ENCODE results near the gene KAT8.
"Not testable (repeated sequence)": the region's sequence is repeated elsewhere in the genome, so short reads cannot be mapped to it uniquely, and the experiment has no call there.

Gene KAT8

GRCh38 chr16:31149894-31150890 is 32.7 kb downstream of the KAT8 start, which contains the start of gene PRSS36:
TSS of gene PRSS36 (minus strand) at chr16:31150066. CDS start at chr16:31150035, 31 bp downstream.
- DNase-seq, result no peak

- not testable (repeated sequence) for DNase-seq
Observed at GRCh38 chr16:31150976-31151375, 33.5 kb downstream of the KAT8 start.

- peak; percentile 82 for DNase-seq
Observed at GRCh38 chr16:31157136-31157535, 39.7 kb downstream of the KAT8 start.

GRCh38 chr16:31167315-31167714 is 49.9 kb downstream of the KAT8 start:
- DNase-seq, result no peak

- no peak for DNase-seq
Observed at GRCh38 chr16:31168848-31169247, 51.4 kb downstream of the KAT8 start.

- peak; percentile 59 for DNase-seq
Observed at GRCh38 chr16:31170048-31170447, 52.6 kb downstream of the KAT8 start.

- peak; percentile 82 for DNase-seq
Observed at GRCh38 chr16:31177136-31177535, 59.7 kb downstream of the KAT8 start.

GRCh38 chr16:31179219-31179746 is 61.8 kb downstream of the KAT8 start:
- DNase-seq, result no peak

GRCh38 chr16:31179747-31180459 is 62.4 kb downstream of the KAT8 start, which contains the start of gene FUS:
TSS of gene FUS (plus strand) at chr16:31180139. CDS start at chr16:31180215, 76 bp downstream.
- peak; percentile 94 for DNase-seq

Measured in hematopoietic multipotent progenitor cell treated with erythropoietin and hydrocortisone succinate and interleukin-3 and kit ligand, for 4 days (in vitro differentiated cells).